ENCODE results near the gene DLGAP4.
A peak's percentile ranks its signal among the peaks of the same experiment; 100 is the strongest.

The DLGAP4 gene

GRCh38 chr20:36435124-36435523 is 129.0 kb downstream of the DLGAP4 start:
- Histone ChIP-seq H3K9me3 (ENCODE audit: insufficient read depth, low read length) (no peaks in the 10 kb centered on the region), H3K36me3 (ENCODE audit: insufficient read depth, insufficient read length, low read length) (peaks cover 4% of the 10 kb centered on the region), H3K4me3 (ENCODE audit: insufficient read length, low read depth) (no peak overlapping the region), H3K4me1 (ENCODE audit: insufficient read depth, insufficient read length) (peaks cover 8% of the 10 kb centered on the region), H3K9ac (ENCODE audit: insufficient read length, low read depth) (no peak overlapping the region), H3K27me3 (ENCODE audit: insufficient read depth, insufficient read length) (no peaks in the 10 kb centered on the region)
- DNase-seq (ENCODE audit: low read depth, low spot score), result no peak
- no peak for TF ChIP-seq SUZ12 (IDR thresholded peaks at IDR 0.05; ENCODE audit: extremely low read depth, insufficient read depth, insufficient read length)
- no peak for TF ChIP-seq YY1 (IDR thresholded peaks at IDR 0.05; ENCODE audit: insufficient read depth, insufficient read length)
- no peak for TF ChIP-seq ZNF274 (IDR thresholded peaks at IDR 0.05; ENCODE audit: low read depth, low read length)

GRCh38 chr20:36435592-36436541 is 129.7 kb downstream of the DLGAP4 start:
- Histone ChIP-seq H3K4me3 (ENCODE audit: insufficient read length, low read depth) (no peak overlapping the region), H3K9me3 (ENCODE audit: insufficient read depth, low read length) (no peaks in the 10 kb centered on the region), H3K27me3 (ENCODE audit: insufficient read depth, insufficient read length) (no peaks in the 10 kb centered on the region), H3K4me1 (ENCODE audit: insufficient read depth, insufficient read length) (peaks cover 8% of the 10 kb centered on the region), H3K36me3 (ENCODE audit: insufficient read depth, insufficient read length, low read length) (peaks cover 4% of the 10 kb centered on the region), H3K9ac (ENCODE audit: insufficient read length, low read depth) (no peak overlapping the region)
- DNase-seq (ENCODE audit: low read depth, low spot score), result peak; percentile 80
- TF ChIP-seq ZNF274 (IDR thresholded peaks at IDR 0.05; ENCODE audit: low read depth, low read length), result no peak
- no peak for TF ChIP-seq SUZ12 (IDR thresholded peaks at IDR 0.05; ENCODE audit: extremely low read depth, insufficient read depth, insufficient read length)
- TF ChIP-seq YY1 (IDR thresholded peaks at IDR 0.05; ENCODE audit: insufficient read depth, insufficient read length), result no peak

GRCh38 chr20:36439040-36439730 is 133.0 kb downstream of the DLGAP4 start:
- peak; percentile 56 for DNase-seq (ENCODE audit: low read depth, low spot score)

GRCh38 chr20:36439731-36440072 is 133.6 kb downstream of the DLGAP4 start:
- H3K4me3 ChIP-seq (ENCODE audit: insufficient read length, low read depth), result no peak overlapping the region
- TF ChIP-seq ZNF274 (IDR thresholded peaks at IDR 0.05; ENCODE audit: low read depth, low read length) (no peak), SUZ12 (IDR thresholded peaks at IDR 0.05; ENCODE audit: extremely low read depth, insufficient read depth, insufficient read length) (no peak), YY1 (IDR thresholded peaks at IDR 0.05; ENCODE audit: insufficient read depth, insufficient read length) (no peak)
- no peaks in the 10 kb centered on the region for H3K36me3 ChIP-seq (ENCODE audit: insufficient read depth, insufficient read length, low read length)
- no peaks in the 10 kb centered on the region for H3K27me3 ChIP-seq (ENCODE audit: insufficient read depth, insufficient read length)
- H3K9me3 ChIP-seq (ENCODE audit: insufficient read depth, low read length), result no peaks in the 10 kb centered on the region
- no peak for DNase-seq (ENCODE audit: low read depth, low spot score)
- H3K9ac ChIP-seq (ENCODE audit: insufficient read length, low read depth), result no peak overlapping the region
- peaks cover 8% of the 10 kb centered on the region for H3K4me1 ChIP-seq (ENCODE audit: insufficient read depth, insufficient read length)

More at GRCh38 chr20:36439040-36439730, 133.0 kb downstream of the DLGAP4 start:
- no peak for TF ChIP-seq SUZ12 (IDR thresholded peaks at IDR 0.05; ENCODE audit: extremely low read depth, insufficient read depth, insufficient read length)
- no peak for TF ChIP-seq ZNF274 (IDR thresholded peaks at IDR 0.05; ENCODE audit: low read depth, low read length)
- TF ChIP-seq YY1 (IDR thresholded peaks at IDR 0.05; ENCODE audit: insufficient read depth, insufficient read length), result no peak
- Histone ChIP-seq H3K36me3 (ENCODE audit: insufficient read depth, insufficient read length, low read length) (no peaks in the 10 kb centered on the region), H3K9me3 (ENCODE audit: insufficient read depth, low read length) (no peaks in the 10 kb centered on the region), H3K27me3 (ENCODE audit: insufficient read depth, insufficient read length) (no peaks in the 10 kb centered on the region), H3K9ac (ENCODE audit: insufficient read length, low read depth) (no peak overlapping the region), H3K4me1 (ENCODE audit: insufficient read depth, insufficient read length) (peaks cover 8% of the 10 kb centered on the region), H3K4me3 (ENCODE audit: insufficient read length, low read depth) (no peak overlapping the region)

GRCh38 chr20:36440370-36441026 is 134.4 kb downstream of the DLGAP4 start:
- no peak for DNase-seq (ENCODE audit: low read depth, low spot score)
- no peak overlapping the region for H3K4me3 ChIP-seq (ENCODE audit: insufficient read length, low read depth)
- TF ChIP-seq SUZ12 (IDR thresholded peaks at IDR 0.05; ENCODE audit: extremely low read depth, insufficient read depth, insufficient read length) (no peak), ZNF274 (IDR thresholded peaks at IDR 0.05; ENCODE audit: low read depth, low read length) (no peak), YY1 (IDR thresholded peaks at IDR 0.05; ENCODE audit: insufficient read depth, insufficient read length) (no peak)
- peaks cover 8% of the 10 kb centered on the region for H3K4me1 ChIP-seq (ENCODE audit: insufficient read depth, insufficient read length)
- H3K27me3 ChIP-seq (ENCODE audit: insufficient read depth, insufficient read length), result no peaks in the 10 kb centered on the region
- H3K36me3 ChIP-seq (ENCODE audit: insufficient read depth, insufficient read length, low read length), result no peaks in the 10 kb centered on the region
- no peaks in the 10 kb centered on the region for H3K9me3 ChIP-seq (ENCODE audit: insufficient read depth, low read length)
- H3K9ac ChIP-seq (ENCODE audit: insufficient read length, low read depth), result no peak overlapping the region

GRCh38 chr20:36441027-36441414 is 134.9 kb downstream of the DLGAP4 start:
- Histone ChIP-seq H3K9me3 (ENCODE audit: insufficient read depth, low read length) (no peaks in the 10 kb centered on the region), H3K4me3 (ENCODE audit: insufficient read length, low read depth) (no peak overlapping the region), H3K9ac (ENCODE audit: insufficient read length, low read depth) (no peak overlapping the region), H3K4me1 (ENCODE audit: insufficient read depth, insufficient read length) (peaks cover 4% of the 10 kb centered on the region), H3K36me3 (ENCODE audit: insufficient read depth, insufficient read length, low read length) (no peaks in the 10 kb centered on the region), H3K27me3 (ENCODE audit: insufficient read depth, insufficient read length) (no peaks in the 10 kb centered on the region)
- no peak for DNase-seq (ENCODE audit: low read depth, low spot score)
- TF ChIP-seq YY1 (IDR thresholded peaks at IDR 0.05; ENCODE audit: insufficient read depth, insufficient read length) (no peak), SUZ12 (IDR thresholded peaks at IDR 0.05; ENCODE audit: extremely low read depth, insufficient read depth, insufficient read length) (no peak), ZNF274 (IDR thresholded peaks at IDR 0.05; ENCODE audit: low read depth, low read length) (no peak)
